GM23338 (cell line): ENCODE data around the gene CELF4. TPM values are rescaled to one million over a fixed set of nuclear protein-coding genes. Genes with fewer than 3 reads are reported as not detected.

Experiments used
- ATAC-seq: fragments of 200-7000 bp; cut with Tn5 transposase; 3 replicates; pipeline ENCODE4 v1.9.1; 2020
- DNase-seq: peaks from one replicate; pipeline ENCODE4 v3.0.0-alpha.2; 2015; ENCODE audit warnings: low spot score
- H2AFZ ChIP-seq: fragments of 200-600 bp; sonication (generic); 2 replicates; pipeline ENCODE4 v1.8.0; 2016; ENCODE audit warnings: antibody characterized with exemption, mild to moderate bottlenecking, moderate library complexity
- H3F3A ChIP-seq: fragments of 200-600 bp; sonication (generic); replicated peaks from 2 replicates; pipeline ENCODE4 v1.8.0; 2017; ENCODE audit warnings: antibody characterized with exemption, mixed run types, low read depth
- H3K27ac ChIP-seq: fragments of 200-600 bp; sonication (generic); 2 replicates; pipeline ENCODE4 v1.6.1; 2016; ENCODE audit warnings: low read depth
- H3K27me3 ChIP-seq: fragments of 200-600 bp; sonication (generic); 2 replicates; pipeline ENCODE4 v1.8.0; 2016; ENCODE audit warnings: mild to moderate bottlenecking, mixed run types, moderate library complexity; ENCODE audit not compliant: insufficient read depth
- H3K36me3 ChIP-seq: fragments of 200-600 bp; sonication (generic); 2 replicates; pipeline ENCODE4 v1.8.0; 2016; ENCODE audit warnings: mild to moderate bottlenecking; ENCODE audit not compliant: insufficient read depth
- H3K4me1 ChIP-seq: fragments of 200-600 bp; sonication (generic); 2 replicates; pipeline ENCODE4 v1.8.0; 2016; ENCODE audit warnings: mild to moderate bottlenecking, moderate library complexity; ENCODE audit not compliant: insufficient read depth
- H3K4me2 ChIP-seq: fragments of 200-600 bp; sonication (generic); 2 replicates; pipeline ENCODE4 v1.7.1; 2017; ENCODE audit warnings: mixed run types
- H3K4me3 ChIP-seq: fragments of 200-600 bp; sonication (generic); 2 replicates; pipeline ENCODE4 v1.6.1; 2016; ENCODE audit warnings: mixed run types
- H3K79me2 ChIP-seq: fragments of 200-600 bp; sonication (generic); replicated peaks from 2 replicates; pipeline ENCODE4 v1.8.0; 2017; ENCODE audit warnings: mild to moderate bottlenecking; ENCODE audit not compliant: insufficient read depth
- H3K9me2 ChIP-seq: fragments of 200-600 bp; sonication (generic); 2 replicates; pipeline ENCODE4 v1.8.0; 2017; ENCODE audit not compliant: insufficient read depth
- H4K20me1 ChIP-seq: fragments of 200-600 bp; sonication (generic); replicated peaks from 2 replicates; pipeline ENCODE4 v1.8.0; 2017; ENCODE audit warnings: mild to moderate bottlenecking; ENCODE audit not compliant: insufficient read depth
- H3K27ac Mint-ChIP-seq: 2 replicates; pipeline ENCODE4 v1.8.0; 2020; ENCODE audit warnings: inconsistent platforms, mild to moderate bottlenecking, moderate library complexity, mixed read lengths
- H3K27me3 Mint-ChIP-seq: 3 replicates; pipeline ENCODE4 v1.8.0; 2022; ENCODE audit warnings: low read depth, mild to moderate bottlenecking, moderate library complexity, mixed read lengths, inconsistent platforms; ENCODE audit not compliant: insufficient read depth, poor library complexity
- H3K36me3 Mint-ChIP-seq: 3 replicates; pipeline ENCODE4 v1.8.0; 2021; ENCODE audit warnings: low read depth, mild to moderate bottlenecking, inconsistent platforms, moderate library complexity, mixed read lengths
- H3K4me1 Mint-ChIP-seq: 3 replicates; pipeline ENCODE4 v1.8.0; 2020; ENCODE audit warnings: mild to moderate bottlenecking, inconsistent platforms, mixed read lengths
- H3K4me3 Mint-ChIP-seq: 3 replicates; pipeline ENCODE4 v1.8.0; 2021; ENCODE audit warnings: moderate library complexity, mild to moderate bottlenecking, inconsistent platforms, mixed read lengths
- H3K9me3 Mint-ChIP-seq: 3 replicates; pipeline ENCODE4 v1.8.0; 2020; ENCODE audit warnings: moderate library complexity, mild to moderate bottlenecking, inconsistent platforms, mixed read lengths
- CREB1 ChIP-seq: fragments of 250-450 bp; sonication (Bioruptor Pico); IDR thresholded peaks from 2 replicates; pipeline ENCODE4 v1.5.0; 2020; ENCODE audit warnings: low read depth, mild to moderate bottlenecking, moderate library complexity
- EZH2 ChIP-seq: fragments of 200-600 bp; sonication (generic); IDR thresholded peaks from one replicate; pipeline ENCODE4 v1.8.0; 2017; ENCODE audit warnings: antibody characterized with exemption, mild to moderate bottlenecking, low read depth; ENCODE audit not compliant: unreplicated experiment
- EZH2phosphoT487 ChIP-seq: fragments of 200-600 bp; sonication (generic); IDR thresholded peaks from one replicate; pipeline ENCODE4 v1.8.1; 2018; ENCODE audit warnings: antibody characterized with exemption; ENCODE audit not compliant: unreplicated experiment
- JUNB ChIP-seq: IDR thresholded peaks from one replicate; pipeline ENCODE4 v1.6.1; 2016; ENCODE audit warnings: antibody characterized with exemption; ENCODE audit not compliant: unreplicated experiment
- NANOG ChIP-seq: IDR thresholded peaks from 2 replicates; pipeline ENCODE4 v1.6.1; 2016; ENCODE audit warnings: antibody characterized with exemption, borderline replicate concordance
- POLR2AphosphoS5 ChIP-seq: IDR thresholded peaks from 2 replicates; pipeline ENCODE4 v1.6.1; 2016; ENCODE audit warnings: antibody characterized with exemption, low read depth
- REST ChIP-seq: IDR thresholded peaks from one replicate; pipeline ENCODE4 v1.6.1; 2018; ENCODE audit warnings: antibody characterized with exemption; ENCODE audit not compliant: unreplicated experiment
- ZNF114 ChIP-seq: fragments of 250-450 bp; sonication (Bioruptor Pico); IDR thresholded peaks from 2 replicates; pipeline ENCODE4 v1.5.0; 2020; ENCODE audit warnings: mild to moderate bottlenecking, moderate library complexity
- ZNF331 ChIP-seq: fragments of 250-450 bp; sonication (Bioruptor Pico); IDR thresholded peaks from 2 replicates; pipeline ENCODE4 v1.5.0; 2020; ENCODE audit warnings: low read depth, mild to moderate bottlenecking, moderate library complexity
- ZNF462 ChIP-seq: fragments of 250-450 bp; sonication (Bioruptor Pico); IDR thresholded peaks from 2 replicates; pipeline ENCODE4 v1.5.0; 2020; ENCODE audit warnings: mild to moderate bottlenecking, moderate library complexity
- polyA plus RNA-seq: library from polyadenylated mRNA; unstranded; fragments of >200 nt; fragmentation: Nextera tagmentation; extraction: Ambion mirVana; gene quantifications from 2 replicates; pipeline ENCODE4 v1.2.1, GENCODE V29; 2016
- total RNA-seq: library from RNA; depleted of rRNA; stranded (reverse); fragments of >200 nt; shearing (Covaris generic); gene quantifications from 2 replicates; pipeline ENCODE4 v1.2.3, GENCODE V29; 2014
- TF ChIP-seq, protein P1 (sequence below), 2 experiments: fragments of 200-600 bp in 1 of 2; sonication (generic) in 1 of 2; conservative IDR thresholded peaks; 2 replicates each; pipeline versions ENCODE4 v1.5.1 to v1.6.1; 2016 to 2017; ENCODE audit warnings: antibody characterized with exemption in 2 of 2, low read depth in 2 of 2, mild to moderate bottlenecking in 2 of 2, moderate library complexity in 1 of 2
- TF ChIP-seq, protein P2 (sequence below): IDR thresholded peaks from 2 replicates; pipeline ENCODE4 v1.6.1; 2016; ENCODE audit warnings: antibody characterized with exemption

CELF4 gene
- total and polyA plus RNA-seq, 2 experiments from 2014 or later = 2.6 to 6.7 TPM

- no peak overlapping the region for H3K27ac Mint-ChIP-seq
- no peaks in the 10 kb centered on the region for H3K9me2 ChIP-seq
- H3F3A ChIP-seq = no peaks in the 10 kb centered on the region
- DNase-seq = no peak
- no peak overlapping the region for H3K27ac ChIP-seq
- no peaks in the 10 kb centered on the region for H3K36me3 Mint-ChIP-seq
- H3K4me1 ChIP-seq = peaks cover 4% of the 10 kb centered on the region; the same call in 1 of the 2 replicates
- H3K4me3 ChIP-seq = no peak overlapping the region
- no peak; the same call in 2 of the 3 replicates for ATAC-seq
- H3K4me3 Mint-ChIP-seq = no peak overlapping the region
- peaks cover 12% of the 10 kb centered on the region; the same call in 1 of the 2 replicates for H4K20me1 ChIP-seq
- H3K9me3 Mint-ChIP-seq = no peaks in the 10 kb centered on the region
- peaks cover 36% of the 10 kb centered on the region for H3K4me1 Mint-ChIP-seq
- H3K36me3 ChIP-seq = no peaks in the 10 kb centered on the region
- TF ChIP-seq JUNB = no peak
- no peak for TF ChIP-seq CREB1 (CRISPR knock-in tag)
- no peak for TF ChIP-seq REST
- TF ChIP-seq ZNF462 = no peak
- TF ChIP-seq NANOG = no peak
- TF ChIP-seq, protein P1, sequence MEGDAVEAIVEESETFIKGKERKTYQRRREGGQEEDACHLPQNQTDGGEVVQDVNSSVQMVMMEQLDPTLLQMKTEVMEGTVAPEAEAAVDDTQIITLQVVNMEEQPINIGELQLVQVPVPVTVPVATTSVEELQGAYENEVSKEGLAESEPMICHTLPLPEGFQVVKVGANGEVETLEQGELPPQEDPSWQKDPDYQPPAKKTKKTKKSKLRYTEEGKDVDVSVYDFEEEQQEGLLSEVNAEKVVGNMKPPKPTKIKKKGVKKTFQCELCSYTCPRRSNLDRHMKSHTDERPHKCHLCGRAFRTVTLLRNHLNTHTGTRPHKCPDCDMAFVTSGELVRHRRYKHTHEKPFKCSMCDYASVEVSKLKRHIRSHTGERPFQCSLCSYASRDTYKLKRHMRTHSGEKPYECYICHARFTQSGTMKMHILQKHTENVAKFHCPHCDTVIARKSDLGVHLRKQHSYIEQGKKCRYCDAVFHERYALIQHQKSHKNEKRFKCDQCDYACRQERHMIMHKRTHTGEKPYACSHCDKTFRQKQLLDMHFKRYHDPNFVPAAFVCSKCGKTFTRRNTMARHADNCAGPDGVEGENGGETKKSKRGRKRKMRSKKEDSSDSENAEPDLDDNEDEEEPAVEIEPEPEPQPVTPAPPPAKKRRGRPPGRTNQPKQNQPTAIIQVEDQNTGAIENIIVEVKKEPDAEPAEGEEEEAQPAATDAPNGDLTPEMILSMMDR (conservative IDR thresholded peaks at IDR 0.05; ENCODE audit: low read depth in 2 of 2) = no peak
- no peak for TF ChIP-seq EZH2phosphoT487
- TF ChIP-seq EZH2 = no peak
- TF ChIP-seq POLR2AphosphoS5 = no peak
- TF ChIP-seq ZNF331 (CRISPR knock-in tag) = no peak
- TF ChIP-seq, protein P2, sequence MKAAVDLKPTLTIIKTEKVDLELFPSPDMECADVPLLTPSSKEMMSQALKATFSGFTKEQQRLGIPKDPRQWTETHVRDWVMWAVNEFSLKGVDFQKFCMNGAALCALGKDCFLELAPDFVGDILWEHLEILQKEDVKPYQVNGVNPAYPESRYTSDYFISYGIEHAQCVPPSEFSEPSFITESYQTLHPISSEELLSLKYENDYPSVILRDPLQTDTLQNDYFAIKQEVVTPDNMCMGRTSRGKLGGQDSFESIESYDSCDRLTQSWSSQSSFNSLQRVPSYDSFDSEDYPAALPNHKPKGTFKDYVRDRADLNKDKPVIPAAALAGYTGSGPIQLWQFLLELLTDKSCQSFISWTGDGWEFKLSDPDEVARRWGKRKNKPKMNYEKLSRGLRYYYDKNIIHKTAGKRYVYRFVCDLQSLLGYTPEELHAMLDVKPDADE = no peak
- no peak for TF ChIP-seq ZNF114
- peaks cover 27% of the 10 kb centered on the region for H3K27me3 Mint-ChIP-seq
- no peaks in the 10 kb centered on the region for H3K79me2 ChIP-seq
- peaks cover 44% of the 10 kb centered on the region for H3K27me3 ChIP-seq
- no peak overlapping the region for H3K4me2 ChIP-seq
- no peak overlapping the region for H2AFZ ChIP-seq
These were observed 317.3 kb downstream of the CELF4 start for GRCh38 chr18:37248281-37248680.
